GM19328 (cell line): ENCODE data around the gene B3GAT2.
A peak's percentile ranks its signal among the peaks of the same experiment; 100 is the strongest.

Experiments used
- ATAC-seq: cut with Tn5 transposase; IDR thresholded peaks from one replicate; pipeline ENCODE4 v1.9.1; 2021; ENCODE audit warnings: mild to moderate bottlenecking, moderate library complexity; ENCODE audit not compliant: unreplicated experiment

Gene B3GAT2

DNA sequence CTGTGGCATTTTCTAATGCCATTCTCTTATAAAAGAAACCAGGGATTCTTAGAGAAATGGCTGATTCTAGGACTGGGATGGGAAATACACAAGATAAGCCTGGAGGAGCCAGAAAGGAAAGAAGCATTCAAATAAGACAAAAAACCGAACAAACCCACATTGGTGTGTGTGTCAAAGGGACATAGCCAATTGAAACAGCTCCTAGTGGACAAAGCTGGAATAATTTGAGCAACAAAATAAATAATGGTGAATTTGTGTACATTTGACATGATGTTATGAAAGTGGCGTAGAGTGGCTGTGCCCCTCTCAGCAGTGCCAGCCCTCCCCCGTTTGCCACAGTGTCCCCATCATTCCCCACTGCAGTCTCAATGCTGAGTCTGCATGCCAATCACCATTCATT, 55.5 kb downstream of the B3GAT2 start:
- no peak for ATAC-seq

DNA sequence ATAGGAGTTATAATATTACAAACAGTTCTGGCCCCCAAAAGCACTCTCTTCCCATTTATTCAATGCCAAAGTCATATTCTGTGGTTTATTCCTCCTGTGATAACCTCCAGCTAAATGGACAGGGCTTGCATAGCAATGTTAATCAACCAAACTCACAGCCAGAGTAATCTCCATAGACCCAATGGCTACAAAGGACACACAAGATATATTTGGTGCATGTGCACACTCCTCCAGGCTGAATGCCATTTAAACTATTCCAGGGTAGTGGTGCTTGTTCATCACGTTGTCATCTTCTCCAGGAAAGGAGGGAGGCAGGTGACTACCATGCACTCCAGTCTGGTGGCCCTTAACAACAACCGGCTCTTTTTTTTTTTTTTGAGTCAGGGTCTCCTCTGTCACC, 56.8 kb downstream of the B3GAT2 start:
- ATAC-seq = no peak

- no peak for ATAC-seq
Measured at GRCh38 chr6:70894001-70894400, 62.9 kb downstream of the B3GAT2 start.

DNA sequence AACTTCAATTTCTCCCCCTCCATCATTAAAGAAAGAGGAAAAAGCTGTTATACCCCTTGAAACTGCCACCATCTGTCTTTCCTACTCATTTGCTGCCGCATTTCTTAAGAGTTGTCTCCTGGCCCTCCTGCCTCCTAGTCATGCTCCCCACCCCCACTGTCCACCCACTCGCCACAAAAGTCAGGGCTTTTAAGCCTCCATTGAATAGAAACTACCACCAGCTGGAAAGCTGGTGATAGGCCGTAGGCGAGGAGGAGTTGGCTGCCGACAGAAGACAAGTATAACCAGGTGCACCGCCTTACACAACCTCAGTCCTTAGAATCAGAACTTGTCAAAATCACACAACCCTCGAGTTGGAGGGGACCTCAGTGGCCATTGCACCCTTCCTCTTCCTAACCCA, 67.6 kb downstream of the B3GAT2 start:
- ATAC-seq = no peak

DNA sequence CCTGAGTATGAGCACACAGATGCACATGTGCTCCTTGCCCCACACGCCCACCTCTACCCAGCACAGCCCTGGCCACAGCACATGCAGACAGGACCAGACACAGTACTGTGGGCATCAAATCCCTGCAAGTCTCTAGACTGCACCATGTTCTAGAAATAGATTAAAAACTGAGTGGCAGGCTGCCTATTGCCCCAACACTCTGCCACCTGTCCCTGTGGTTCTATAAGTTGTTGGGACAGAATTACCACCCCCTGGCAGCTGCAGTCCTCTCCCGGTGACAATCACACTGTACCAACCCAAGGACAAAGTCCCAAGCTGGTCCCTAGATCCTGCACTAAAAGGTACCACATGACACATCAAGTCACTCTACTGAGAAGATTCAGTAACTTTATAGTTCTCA, 70.2 kb downstream of the B3GAT2 start:
- no peak for ATAC-seq

- no peak for ATAC-seq
Measured at GRCh38 chr6:70886071-70886470, 70.8 kb downstream of the B3GAT2 start.

DNA sequence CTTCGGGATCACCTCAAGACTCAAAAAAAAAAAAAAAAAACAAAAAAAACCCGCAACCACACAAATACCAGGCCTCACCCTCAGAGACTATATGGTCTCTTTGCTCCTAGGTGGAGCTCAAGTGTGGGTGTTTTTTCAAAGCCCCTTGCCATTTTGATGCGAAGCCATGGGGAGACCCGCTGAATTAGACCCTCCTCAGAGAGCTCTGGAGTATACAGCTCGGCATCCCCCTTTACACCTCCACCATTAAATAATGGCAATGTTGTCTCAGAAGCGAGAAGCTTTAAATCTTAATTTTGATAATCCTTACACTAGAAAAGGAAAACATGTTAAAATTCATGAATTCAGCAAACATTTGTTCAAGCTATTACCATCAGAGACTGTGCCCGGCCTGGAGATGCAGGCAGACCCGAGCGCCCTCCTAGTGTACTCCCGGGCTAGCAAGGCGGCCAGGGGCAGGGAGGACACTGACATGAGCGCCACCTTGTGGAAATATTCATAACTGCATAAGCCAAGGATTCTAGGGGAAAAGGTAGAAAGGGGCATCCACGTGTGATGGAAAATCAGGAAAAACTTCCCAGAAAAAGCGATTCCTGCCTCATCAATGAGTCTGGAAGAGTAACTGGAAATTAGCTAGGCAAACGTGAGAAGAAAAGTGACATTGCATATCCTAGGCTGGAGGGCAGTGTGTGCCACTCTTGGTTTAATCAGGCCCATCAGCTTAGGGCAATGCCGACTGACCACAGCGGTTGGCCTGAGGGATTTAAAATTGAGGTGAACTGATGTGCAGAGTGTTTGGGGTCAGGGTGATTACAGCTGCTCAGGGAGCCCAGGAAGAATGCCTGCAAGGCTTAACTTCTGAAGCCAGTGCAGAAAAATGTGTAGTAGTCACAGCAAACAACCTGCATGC, 72.5 kb downstream of the B3GAT2 start:
- peak; percentile 71 for ATAC-seq

GRCh38 chr6:70879496-70879895, 77.4 kb downstream of the B3GAT2 start:
- no peak for ATAC-seq

DNA sequence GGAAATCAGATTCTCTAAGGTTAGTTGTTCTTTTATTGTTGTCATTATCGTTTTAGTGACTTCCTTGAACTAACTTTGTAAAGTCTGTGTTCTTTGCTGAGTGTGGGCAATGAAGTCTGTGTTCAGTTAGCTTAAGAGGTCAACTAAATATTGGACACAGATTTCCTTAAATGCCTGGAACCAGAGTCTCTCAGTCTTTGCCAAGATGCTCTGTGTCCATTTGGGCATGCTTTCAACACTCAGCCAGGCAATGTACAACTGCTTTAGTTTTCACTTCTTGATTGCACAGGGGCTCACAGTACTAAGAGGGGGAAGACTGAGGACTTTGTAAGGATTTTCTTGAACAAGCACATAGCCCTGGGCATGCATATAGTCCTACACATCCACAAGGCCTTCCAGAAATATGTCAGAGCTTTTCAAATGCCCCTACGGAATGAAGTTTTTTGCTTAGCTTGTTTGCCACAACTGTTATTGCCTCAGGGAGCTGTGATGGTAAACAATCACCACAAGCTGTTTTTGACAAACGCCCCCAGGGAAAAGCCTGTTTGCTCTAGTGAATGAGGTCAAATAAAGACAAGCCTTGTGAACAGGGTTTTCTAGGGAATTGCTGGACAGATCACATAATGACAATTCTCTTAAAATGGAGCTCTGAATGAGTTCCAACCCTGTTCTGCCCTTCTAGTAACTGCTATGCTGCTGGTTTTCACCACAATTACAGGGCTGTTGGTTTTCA, 82.5 kb downstream of the B3GAT2 start:
- no peak for ATAC-seq

DNA sequence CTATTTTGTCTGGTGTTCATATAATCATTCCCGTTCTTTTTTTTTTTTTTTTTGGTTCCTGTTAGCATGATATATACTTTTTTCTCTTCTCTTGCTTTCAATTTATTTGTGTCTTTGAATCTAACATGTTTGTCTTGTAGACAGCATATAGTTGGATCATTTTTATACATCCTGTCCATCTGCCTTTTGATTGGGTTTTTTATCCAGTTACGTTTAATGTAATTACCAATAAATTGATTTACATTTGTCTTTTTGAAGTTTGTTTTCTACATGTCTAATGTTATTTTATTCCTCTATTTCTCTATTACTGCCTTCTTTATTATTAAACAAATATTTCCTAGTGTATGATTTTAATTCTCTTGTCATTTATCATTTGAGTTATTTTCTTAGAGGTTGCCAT, 84.4 kb downstream of the B3GAT2 start:
- no peak for ATAC-seq

DNA sequence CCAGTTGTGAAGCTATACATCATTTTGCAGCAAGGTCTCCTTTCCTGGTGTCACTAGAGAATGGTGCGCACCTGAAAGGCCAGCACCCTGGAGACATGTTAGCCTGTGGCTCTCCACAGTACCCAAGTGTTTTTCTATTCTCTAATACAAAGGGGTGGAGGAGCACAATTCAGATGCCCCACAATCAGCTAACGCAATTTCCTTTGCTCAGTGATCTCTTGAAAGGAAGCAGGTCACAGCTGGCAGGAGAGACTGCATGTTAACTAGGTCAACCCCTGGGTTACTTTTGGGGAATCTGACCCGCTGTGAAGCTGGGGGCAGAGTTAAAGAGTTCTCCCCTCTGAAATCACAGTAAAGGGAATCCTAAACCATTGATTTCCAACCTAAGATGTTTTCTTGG, 92.5 kb downstream of the B3GAT2 start:
- ATAC-seq = no peak

DNA sequence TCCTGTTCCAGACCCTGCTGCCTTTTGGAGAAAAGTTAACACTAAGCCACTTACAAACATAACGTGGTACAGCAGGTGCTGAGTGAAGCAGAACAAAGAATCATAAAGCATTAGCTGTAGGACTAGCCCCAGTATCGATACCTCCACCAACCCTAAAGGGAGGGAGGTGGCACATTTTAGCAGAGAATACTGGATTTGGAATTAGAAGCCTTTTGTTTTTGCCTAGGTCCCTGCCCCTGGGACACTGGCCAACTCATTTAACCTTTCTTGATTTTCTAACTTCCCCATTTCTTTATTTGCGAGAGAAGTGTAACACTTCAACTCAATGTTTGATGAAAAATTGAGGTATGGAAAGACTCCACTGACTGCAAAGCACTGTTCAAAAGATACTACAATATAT, 93.5 kb downstream of the B3GAT2 start:
- ATAC-seq = no peak

DNA sequence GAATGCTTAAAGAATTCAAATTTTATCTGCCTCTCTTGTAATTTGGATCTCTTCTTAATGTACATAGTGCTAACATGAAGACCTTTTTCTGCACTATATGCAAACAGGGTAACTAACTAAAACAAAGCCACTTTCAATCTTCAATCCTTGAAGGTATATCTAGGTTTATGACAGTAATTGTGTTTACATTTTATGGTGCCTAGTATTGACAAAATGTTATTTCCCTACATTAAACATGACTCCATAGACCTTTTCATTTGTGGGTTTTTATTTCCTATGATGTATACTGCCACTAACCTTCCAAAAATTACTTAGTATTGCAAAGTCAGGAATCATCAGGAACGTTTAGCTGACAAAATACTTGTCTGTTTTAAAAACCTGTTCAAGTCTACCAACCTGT, 95.9 kb downstream of the B3GAT2 start:
- no peak for ATAC-seq

DNA sequence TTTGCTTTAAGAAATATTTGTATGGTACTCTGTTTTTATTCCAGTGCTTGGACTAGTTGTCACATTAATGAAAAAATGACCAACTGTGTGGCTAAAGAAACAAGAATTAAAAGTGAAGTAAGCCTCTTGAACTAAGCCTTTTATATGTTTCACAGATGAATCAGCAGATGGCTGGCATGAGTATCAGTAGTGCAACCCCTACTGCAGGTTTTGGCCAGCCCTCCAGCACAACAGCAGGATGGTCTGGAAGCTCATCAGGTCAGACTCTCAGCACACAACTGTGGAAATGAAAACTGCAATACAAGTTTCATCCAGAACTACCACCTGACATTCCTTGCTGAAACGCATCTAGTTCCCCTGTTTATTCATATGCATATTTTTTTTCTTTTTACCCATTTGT, 96.8 kb downstream of the B3GAT2 start:
- ATAC-seq = no peak

DNA sequence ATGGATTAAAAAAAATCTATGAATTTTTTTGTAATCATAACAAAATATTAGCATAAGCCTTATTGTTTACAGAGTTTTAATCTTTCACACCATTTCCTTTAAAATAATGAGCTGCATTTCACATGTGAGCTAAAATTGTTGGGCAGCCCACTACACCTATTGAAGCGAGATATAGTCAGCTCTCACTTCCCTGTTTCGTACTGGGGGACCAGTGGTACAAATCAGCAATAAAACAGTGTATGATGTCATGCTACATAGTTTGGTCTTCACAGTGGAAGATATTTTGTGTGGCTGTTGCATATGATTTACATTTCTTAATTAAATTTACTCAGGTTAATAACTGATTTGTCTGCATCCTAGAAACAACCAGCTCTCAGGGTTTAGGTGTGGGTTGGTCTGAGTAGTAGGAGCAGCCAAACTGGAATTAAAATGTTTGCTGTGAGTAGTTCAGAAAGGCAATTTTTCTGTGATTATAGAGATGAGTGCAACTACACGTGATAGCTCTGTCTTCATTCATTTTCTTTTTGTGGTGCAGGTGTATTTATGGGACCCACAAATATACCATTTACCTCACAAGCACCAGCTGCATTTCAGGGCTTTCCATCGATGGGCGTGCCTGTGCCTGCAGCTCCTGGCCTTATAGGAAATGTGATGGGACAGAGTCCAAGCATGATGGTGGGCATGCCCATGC, 99.3 kb downstream of the B3GAT2 start:
- peak; percentile 100 for ATAC-seq

DNA sequence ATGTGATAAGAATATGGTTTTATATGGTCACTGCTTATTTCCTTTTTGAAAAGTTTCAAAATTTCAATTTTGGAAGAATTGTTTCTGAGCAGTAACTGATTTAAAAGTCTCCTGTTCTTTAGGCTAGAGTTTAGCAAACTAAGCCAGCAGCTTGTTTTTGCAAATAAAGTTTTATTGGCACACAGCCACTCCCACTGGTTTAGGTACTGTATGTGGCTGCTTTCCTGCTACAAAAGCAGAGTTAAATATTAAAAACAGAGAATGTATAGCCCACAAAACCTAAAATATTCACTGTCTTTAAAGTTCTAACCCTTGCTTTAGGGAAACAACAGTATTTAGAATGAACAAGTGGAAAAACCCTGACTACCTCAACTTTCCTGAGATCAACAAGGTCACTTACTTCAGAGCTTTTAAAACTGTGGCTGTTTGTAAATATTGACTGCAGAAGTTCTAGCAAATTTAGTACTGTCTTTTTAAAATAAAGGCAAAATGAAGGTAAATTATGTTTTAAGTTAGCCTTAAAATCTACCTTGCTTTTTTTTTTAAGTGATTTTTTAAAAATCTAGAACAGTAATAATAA, 104.1 kb downstream of the B3GAT2 start:
- ATAC-seq = no peak

GRCh38 chr6:70849348-70850069, 107.4 kb downstream of the B3GAT2 start:
- no peak for ATAC-seq

DNA sequence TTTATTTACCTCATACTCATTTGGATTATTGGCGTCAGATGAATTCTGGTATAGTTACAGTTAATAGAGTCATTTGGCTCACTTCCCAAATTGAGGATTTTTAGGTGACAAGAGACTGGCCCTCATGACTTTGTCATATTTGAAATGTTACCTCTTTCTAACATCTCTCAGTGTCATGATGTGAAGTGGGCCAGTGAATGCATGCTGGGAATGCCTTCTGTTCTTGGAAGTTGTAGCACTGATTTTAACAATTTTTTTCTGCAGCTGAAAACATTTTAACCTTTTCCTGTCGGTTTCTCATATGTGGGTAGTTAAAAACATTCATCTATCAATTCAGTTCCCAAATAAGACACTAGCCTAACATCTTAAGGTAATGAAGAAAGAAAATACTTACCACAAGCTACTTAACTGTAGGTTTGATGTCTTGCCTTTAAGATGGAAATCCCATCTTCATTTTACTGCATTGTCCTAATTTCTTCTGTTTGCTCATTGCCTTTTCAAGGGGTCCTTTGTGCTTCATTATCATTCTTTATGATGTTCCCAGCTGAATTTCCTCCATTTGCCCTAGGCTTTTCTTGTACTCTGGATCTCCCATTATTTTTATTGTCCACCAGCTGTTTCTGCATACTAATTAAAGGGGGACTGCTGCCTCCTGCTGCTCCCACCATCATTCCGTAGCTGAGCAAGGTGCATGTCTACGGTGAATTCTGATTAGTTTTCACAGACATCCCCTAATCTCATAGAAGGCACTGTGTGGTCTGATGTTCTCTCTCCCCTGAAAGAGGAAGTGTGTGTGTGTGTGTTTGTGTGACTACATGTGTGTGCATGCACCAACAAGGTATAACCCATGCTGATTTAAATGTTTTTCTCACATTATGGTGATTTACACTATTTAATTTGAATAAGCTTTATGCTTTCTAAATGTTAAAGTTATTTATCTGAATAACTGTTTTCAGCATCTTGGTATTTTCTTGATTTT, 109.5 kb downstream of the B3GAT2 start:
- no peak for ATAC-seq

DNA sequence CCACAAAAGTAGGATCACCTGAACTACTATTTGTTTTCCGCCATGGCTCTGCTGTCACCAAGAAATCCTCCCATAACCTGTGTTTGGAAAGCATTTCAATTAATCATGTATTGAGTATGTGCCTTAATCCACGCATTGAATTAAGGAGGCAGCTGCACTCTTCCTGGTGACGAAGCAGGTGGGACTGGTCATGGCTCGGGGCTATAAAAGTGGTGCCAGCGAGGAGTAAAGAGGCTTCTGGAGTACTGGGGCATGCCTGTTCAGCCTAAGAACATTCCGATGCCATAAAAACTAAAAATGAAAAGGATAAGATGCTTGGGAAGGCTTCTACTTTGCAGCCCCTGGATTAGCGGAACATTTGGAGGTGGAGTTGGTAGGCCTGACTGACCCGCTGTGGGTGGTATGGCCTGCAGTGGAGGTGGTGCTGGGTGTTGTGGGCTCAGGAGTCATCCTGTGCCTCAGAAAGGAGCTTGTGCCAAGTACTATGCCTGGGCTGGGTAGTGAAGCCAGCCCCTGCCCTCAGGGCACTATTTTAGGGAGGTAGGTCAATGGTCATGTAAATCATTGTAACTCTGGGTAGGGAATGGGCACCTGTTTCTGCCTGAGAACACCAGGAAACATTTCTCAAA, 110.5 kb downstream of the B3GAT2 start:
- no peak for ATAC-seq
